HCT116 (cell line): ENCODE data around the gene SLC25A51. TPM values are rescaled to one million over a fixed set of nuclear protein-coding genes. Genes with fewer than 3 reads are reported as not detected.

Experiments used
- ATAC-seq: fragments of 200-7000 bp; cut with Tn5 transposase; 2 replicates; pipeline ENCODE4 v1.9.1; 2020; ENCODE audit warnings: mild to moderate bottlenecking, moderate library complexity
- BruUV-seq: library from RNA; stranded (reverse); fragments of 400-500 nt; replicated peaks from 2 replicates; lab custom pipeline; 2021; lab: Mats Ljungman, UMichigan
- CTCF ChIA-PET: fragments of 300-600 bp; sonication (Branson Sonifier 250); formaldehyde crosslinking; loops from one replicate; lab custom pipeline; 2021; ENCODE audit warnings: antibody characterized with exemption; lab: Charles Lee
- POLR2A ChIA-PET: fragments of 300-600, 350-600 bp; sonication (Branson Sonifier 250); formaldehyde crosslinking; loops from one replicate; lab custom pipeline; 2021; ENCODE audit warnings: antibody characterized with exemption; lab: Charles Lee
- RAD21 ChIA-PET, 2 experiments: fragments of 300-600 bp; sonication (Branson Sonifier 250); formaldehyde crosslinking; loops; one replicate each; lab custom pipeline; 2023; ENCODE audit warnings: low total read pairs in 2 of 2; ENCODE audit not compliant: uncharacterized antibody in 2 of 2, unreplicated experiment in 2 of 2, low non-redundant PET in 1 of 2; lab: Charles Lee
- DNase-seq: peaks from one replicate; pipeline ENCODE4 v3.0.0-alpha.2; 2010; ENCODE audit warnings: low read depth, low spot score
- H2AFZ ChIP-seq: fragments of 200-600 bp; shearing (Covaris generic), sonication (generic); 2 replicates; pipeline ENCODE4 v1.6.1; 2017; ENCODE audit warnings: low read depth, mixed run types, mixed read lengths, antibody characterized with exemption, low read length; ENCODE audit not compliant: poor library complexity, severe bottlenecking
- H3K27ac ChIP-seq: 2 replicates; pipeline ENCODE4 v1.5.1; 2012; ENCODE audit warnings: low read depth, low read length
- H3K27me3 ChIP-seq: fragments of 200-600 bp; sonication (generic); 2 replicates; pipeline ENCODE4 v1.6.1; 2016; ENCODE audit warnings: mixed run types, low read length, mixed read lengths; ENCODE audit not compliant: insufficient read depth
- H3K36me3 ChIP-seq, 2 experiments: fragments of 200-500 bp in 1 of 2; fragments of 200-600 bp in 1 of 2; sonication (Bioruptor generic) in 1 of 2; sonication (generic) in 1 of 2; 2 replicates each; pipeline versions ENCODE4 v1.5.1 to v1.6.1; 2014 to 2016; ENCODE audit warnings: low read length in 2 of 2, inconsistent platforms in 1 of 2, mixed read lengths in 1 of 2, mixed run types in 1 of 2; ENCODE audit not compliant: insufficient read depth in 2 of 2, control insufficient read depth in 1 of 2
- H3K4me1 ChIP-seq, 2 experiments: fragments of 200-600 bp in 1 of 2; sonication (generic) in 1 of 2; 2 replicates each; pipeline versions ENCODE4 v1.5.1 to v1.6.1; 2012 to 2017; ENCODE audit warnings: low read length in 2 of 2, inconsistent platforms in 1 of 2, mild to moderate bottlenecking in 1 of 2, mixed read lengths in 1 of 2, mixed run types in 1 of 2, moderate library complexity in 1 of 2; ENCODE audit not compliant: insufficient read depth in 2 of 2, control insufficient read depth in 1 of 2
- H3K4me2 ChIP-seq: fragments of 200-600 bp; sonication (generic); 2 replicates; pipeline ENCODE4 v1.6.1; 2017; ENCODE audit warnings: mixed run types, low read length, mixed read lengths
- H3K4me3 ChIP-seq, 2 experiments: fragments of 200-600 bp in 1 of 2; sonication (generic) in 1 of 2; replicated peaks in 1 of 2; 2 replicates each; pipeline ENCODE4 v1.5.1; 2011 to 2016; ENCODE audit warnings: low read length in 2 of 2, control low read depth in 1 of 2, low read depth in 1 of 2, mild to moderate bottlenecking in 1 of 2, mixed read lengths in 1 of 2, mixed run types in 1 of 2
- H3K79me2 ChIP-seq: fragments of 200-600 bp; sonication (generic); 2 replicates; pipeline ENCODE4 v1.6.1; 2017; ENCODE audit warnings: mild to moderate bottlenecking, mixed run types, low read length, moderate library complexity, mixed read lengths; ENCODE audit not compliant: insufficient read depth
- H3K9ac ChIP-seq: fragments of 200-600 bp; sonication (generic); 2 replicates; pipeline ENCODE4 v1.6.1; 2016; ENCODE audit warnings: low read length, mixed read lengths
- H3K9me2 ChIP-seq: fragments of 200-600 bp; sonication (generic), shearing (Covaris generic); 2 replicates; pipeline ENCODE4 v1.6.1; 2017; ENCODE audit warnings: mixed run types, mild to moderate bottlenecking, moderate library complexity; ENCODE audit not compliant: insufficient read depth
- H3K9me3 ChIP-seq, 2 experiments: fragments of 200-500 bp in 1 of 2; fragments of 200-600 bp in 1 of 2; sonication (Bioruptor generic) in 1 of 2; sonication (generic) in 1 of 2; 2 replicates each; pipeline ENCODE4 v1.6.1; 2014 to 2017; ENCODE audit warnings: low read length in 2 of 2, mixed read lengths in 2 of 2, inconsistent platforms in 1 of 2, low read depth in 1 of 2, mild to moderate bottlenecking in 1 of 2, mixed run types in 1 of 2, moderate library complexity in 1 of 2; ENCODE audit not compliant: control insufficient read depth in 1 of 2, insufficient read depth in 1 of 2
- H4K20me1 ChIP-seq: fragments of 200-600 bp; sonication (generic), shearing (Covaris generic); 2 replicates; pipeline ENCODE4 v1.6.1; 2017; ENCODE audit warnings: mixed run types, mild to moderate bottlenecking, moderate library complexity; ENCODE audit not compliant: insufficient read depth
- ATF3 ChIP-seq: IDR thresholded peaks from 2 replicates; pipeline ENCODE4 v1.6.1; 2012
- CBX3 ChIP-seq: IDR thresholded peaks from 2 replicates; pipeline ENCODE4 v1.6.1; 2012; ENCODE audit warnings: low read depth
- CEBPB ChIP-seq: IDR thresholded peaks from 2 replicates; pipeline ENCODE4 v1.6.1; 2012; ENCODE audit warnings: low read depth
- CTCF ChIP-seq, 3 experiments: fragments of 200-600 bp in 1 of 3; sonication (generic) in 1 of 3; IDR thresholded peaks in 2 of 3; conservative IDR thresholded peaks in 1 of 3; 2 replicates each; pipeline ENCODE4 v1.5.1; 2012 to 2017; ENCODE audit warnings: low read depth in 2 of 3, low read length in 2 of 3, antibody characterized with exemption in 1 of 3, borderline replicate concordance in 1 of 3, control low read depth in 1 of 3, mild to moderate bottlenecking in 1 of 3, mixed read lengths in 1 of 3, mixed run types in 1 of 3, moderate library complexity in 1 of 3; ENCODE audit not compliant: insufficient read depth in 1 of 3
- EGR1 ChIP-seq: IDR thresholded peaks from 2 replicates; pipeline ENCODE4 v1.6.1; 2012; ENCODE audit warnings: low read depth
- ELF1 ChIP-seq: IDR thresholded peaks from 2 replicates; pipeline ENCODE4 v1.6.1; 2012; ENCODE audit warnings: low read depth, borderline replicate concordance
- EZH2 ChIP-seq: fragments of 200-600 bp; sonication (generic); IDR thresholded peaks from 2 replicates; pipeline ENCODE4 v1.6.1; 2017; ENCODE audit warnings: antibody characterized with exemption, mixed run types
- JUND ChIP-seq: IDR thresholded peaks from 2 replicates; pipeline ENCODE4 v1.6.1; 2012
- MAX ChIP-seq: IDR thresholded peaks from 2 replicates; pipeline ENCODE4 v1.6.1; 2012
- POLR2A ChIP-seq: IDR thresholded peaks from 2 replicates; pipeline ENCODE4 v1.7.0; 2011; ENCODE audit warnings: borderline replicate concordance; ENCODE audit not compliant: insufficient read depth, insufficient read length; ENCODE audit errors: extremely low read depth
- POLR2AphosphoS5 ChIP-seq: IDR thresholded peaks from 2 replicates; pipeline ENCODE4 v1.6.1; 2011; ENCODE audit warnings: mild to moderate bottlenecking, low read depth, low read length, moderate library complexity
- RAD21 ChIP-seq: IDR thresholded peaks from 2 replicates; pipeline ENCODE4 v1.6.1; 2012; ENCODE audit warnings: low read depth, mild to moderate bottlenecking
- REST ChIP-seq: IDR thresholded peaks from 2 replicates; pipeline ENCODE4 v1.6.1; 2012; ENCODE audit warnings: low read depth
- SP1 ChIP-seq: IDR thresholded peaks from 2 replicates; pipeline ENCODE4 v1.6.1; 2012; ENCODE audit warnings: low read depth
- SRF ChIP-seq: IDR thresholded peaks from 2 replicates; pipeline ENCODE4 v1.6.1; 2012; ENCODE audit warnings: low read depth
- TCF7L2 ChIP-seq: IDR thresholded peaks from 2 replicates; pipeline ENCODE4 v1.7.0; 2011; ENCODE audit warnings: borderline replicate concordance, inconsistent platforms; ENCODE audit not compliant: insufficient read depth, insufficient read length; ENCODE audit errors: extremely low read depth
- YY1 ChIP-seq: IDR thresholded peaks from 2 replicates; pipeline ENCODE4 v1.6.1; 2011; ENCODE audit warnings: low read length, low read depth, moderate library complexity, mild to moderate bottlenecking; ENCODE audit not compliant: insufficient replicate concordance; ENCODE audit errors: extremely low read depth
- ZBTB33 ChIP-seq: IDR thresholded peaks from 2 replicates; pipeline ENCODE4 v1.6.1; 2011; ENCODE audit warnings: mild to moderate bottlenecking, low read length, moderate library complexity; ENCODE audit not compliant: insufficient replicate concordance; ENCODE audit errors: extremely low read depth
- ZFX ChIP-seq: fragments of 450-650 bp; IDR thresholded peaks from 2 replicates; pipeline ENCODE4 v1.6.1; 2017
- ZNF274 ChIP-seq: fragments of 200-500 bp; sonication (Bioruptor generic); IDR thresholded peaks from 2 replicates; pipeline ENCODE4 v1.6.1; 2014; ENCODE audit warnings: mild to moderate bottlenecking, low read depth, low read length, inconsistent platforms
- intact Hi-C: fragments of 100-400 bp; cut with micrococcal nuclease; formaldehyde crosslinking; loops from 2 replicates; pipeline ENCODE4 v1.10.0; 2022
- total RNA-seq: library from RNA; stranded (reverse); gene quantifications from one replicate; pipeline ENCODE4 v1.2.1, GENCODE V29; 2021; ENCODE audit not compliant: unreplicated experiment

The SLC25A51 gene
- total RNA-seq, 1 experiment from 2014 or later = 27.3 TPM

- Histone ChIP-seq H3K9ac (no peak overlapping the region), H3K4me2 (no peak overlapping the region), H3K36me3 (peaks cover 7 to 23% of the 10 kb centered on the region in 2 experiments; a peak in 3 of 4 replicates), H2AFZ (no peak overlapping the region), H3K79me2 (no peaks in the 10 kb centered on the region), H3K9me3 (no peaks in the 10 kb centered on the region), H3K27ac (no peak overlapping the region), H3K27me3 (no peaks in the 10 kb centered on the region), H3K9me2 (no peaks in the 10 kb centered on the region), H3K4me3 (no peak overlapping the region), H4K20me1 (no peaks in the 10 kb centered on the region), H3K4me1 (no peaks in the 10 kb centered on the region; a peak in 1 of 4 replicates)
- ChIA-PET CTCF (no interaction called here), POLR2A (interaction anchor here (0.6 to 0.7 kb wide), 2 partner anchors 259 to 429 kb away, joined by 3 to 4 read pairs; no protein-coding TSS in a partner anchor), RAD21 (no interaction called here)
- BruUV-seq = no TSS peak
- TF ChIP-seq JUND = no peak
- no peak for TF ChIP-seq YY1
- no peak for TF ChIP-seq ATF3
- TF ChIP-seq SRF = no peak
- TF ChIP-seq ELF1 = no peak
- TF ChIP-seq CTCF (IDR thresholded peaks at IDR 0.05 in 2 of 3, conservative IDR thresholded peaks at IDR 0.05 in 1 of 3; ENCODE audit: borderline replicate concordance in 1 of 3, insufficient read depth in 1 of 3, low read depth in 2 of 3, low read length in 2 of 3) = no peak
- TF ChIP-seq MAX = no peak
- TF ChIP-seq TCF7L2 = no peak
- TF ChIP-seq POLR2AphosphoS5 = no peak
- TF ChIP-seq POLR2A = no peak
- TF ChIP-seq ZFX = no peak
- no peak for TF ChIP-seq EGR1
- TF ChIP-seq ZNF274 = no peak
- TF ChIP-seq EZH2 = no peak
- TF ChIP-seq SP1 = no peak
- no peak for TF ChIP-seq REST
- no peak for TF ChIP-seq CBX3
- no peak for TF ChIP-seq ZBTB33
- TF ChIP-seq RAD21 = no peak
- TF ChIP-seq CEBPB = no peak
- ATAC-seq (no peak), DNase-seq (no peak)
- intact Hi-C loops = loop anchor here (5.0 kb wide), 1 partner anchor 48 kb away; no protein-coding TSS in a partner anchor
Observed at GRCh38 chr9:37919246-37919955, 15.5 kb upstream of the SLC25A51 start.
